A549 (cell line): ENCODE measurements around the gene WSCD2. TPM values are rescaled to one million over a fixed set of nuclear protein-coding genes. Genes with fewer than 3 reads are reported as not detected.

Source experiments
- ATAC-seq, 2 experiments: fragments of 200-7000 bp in 1 of 2; fragments of >200 bp in 1 of 2; cut with Nextera tagmentation in 1 of 2; cut with Tn5 transposase in 1 of 2; 3 replicates each; pipeline versions ENCODE4 v1.8.0 to v1.9.1; 2018 to 2020; ENCODE audit warnings: mild to moderate bottlenecking in 1 of 2, moderate library complexity in 1 of 2
- CTCF ChIA-PET: fragments of 300-600 bp; sonication (Branson Sonifier 250); formaldehyde crosslinking; extraction: SDS; loops from one replicate; lab custom pipeline; 2021; ENCODE audit warnings: antibody characterized with exemption, inconsistent platforms; lab: Yijun Ruan, JAX
- POLR2A ChIA-PET: fragments of 350-600 bp; formaldehyde crosslinking; extraction: SDS; loops from one replicate; lab custom pipeline; 2021; ENCODE audit warnings: antibody characterized with exemption, inconsistent platforms; lab: Yijun Ruan, JAX
- DNase-seq, 2 experiments: peaks; one replicate each; pipeline versions ENCODE4 v3.0.0 to v3.0.0-alpha.2; 2011 to 2016; ENCODE audit warnings: low read depth in 1 of 2, low spot score in 1 of 2
- FAIRE-seq: peaks from 2 replicates; lab custom pipeline; 2011; peaks lifted over from hg19 to GRCh38; lab: Jason Lieb, UNC
- H3K27ac ChIP-seq, 2 experiments: fragments of >200 bp; sonication (Bioruptor Twin); formaldehyde crosslinking; 3 replicates each; pipeline ENCODE4 v1.5.1; 2016 to 2017
- H3K4me1 ChIP-seq: fragments of >200 bp; sonication (Bioruptor Twin); formaldehyde crosslinking; 3 replicates; pipeline ENCODE4 v1.6.1; 2016
- H3K4me2 ChIP-seq: fragments of >200 bp; sonication (Bioruptor Twin); formaldehyde crosslinking; 3 replicates; pipeline ENCODE4 v1.6.1; 2016
- H3K4me3 ChIP-seq: fragments of >200 bp; sonication (Bioruptor Twin); formaldehyde crosslinking; 3 replicates; pipeline ENCODE4 v1.5.1; 2016
- H3K9me3 ChIP-seq: fragments of >200 bp; sonication (Bioruptor Twin); formaldehyde crosslinking; 3 replicates; pipeline ENCODE4 v1.6.1; 2016
- BHLHE40 ChIP-seq: IDR thresholded peaks from 2 replicates; pipeline ENCODE4 v1.6.1; 2012; ENCODE audit warnings: low read depth, low read length, inconsistent platforms
- CHD2 ChIP-seq: fragments of 150-350 bp; IDR thresholded peaks from 2 replicates; pipeline ENCODE4 v1.6.1; 2014; ENCODE audit warnings: low read length; ENCODE audit not compliant: partially characterized antibody
- EHMT2 ChIP-seq: fragments of 200-600 bp; sonication (generic); IDR thresholded peaks from 2 replicates; pipeline ENCODE4 v1.6.1; 2016; ENCODE audit warnings: antibody characterized with exemption, low read depth, mild to moderate bottlenecking, moderate library complexity
- FOSL2 ChIP-seq, 2 experiments: fragments of 450-650 bp in 1 of 2; fragments of >200 bp in 1 of 2; sonication (Bioruptor Twin) in 1 of 2; formaldehyde crosslinking; IDR thresholded peaks; 2 replicates each; pipeline versions ENCODE4 v1.5.0 to v1.6.1; 2016 to 2020; ENCODE audit warnings: mild to moderate bottlenecking in 1 of 2, moderate library complexity in 1 of 2
- HEYL ChIP-seq: fragments of 250-450 bp; sonication (Bioruptor Pico); IDR thresholded peaks from 2 replicates; pipeline ENCODE4 v1.8.0; 2021; ENCODE audit warnings: mild to moderate bottlenecking, moderate library complexity
- HOXA7 ChIP-seq: fragments of 250-450 bp; sonication (Bioruptor Pico); IDR thresholded peaks from 2 replicates; pipeline ENCODE4 v1.5.0; 2020; ENCODE audit warnings: mild to moderate bottlenecking, moderate library complexity
- JUN ChIP-seq, 2 experiments: fragments of >200 bp; sonication (Bioruptor Twin); formaldehyde crosslinking; IDR thresholded peaks; 2 replicates in 1 of 2; 3 replicates in 1 of 2; pipeline ENCODE4 v1.6.1; 2016 to 2017
- JUNB ChIP-seq: fragments of >200 bp; sonication (Bioruptor Twin); formaldehyde crosslinking; IDR thresholded peaks from 2 replicates; pipeline ENCODE4 v1.6.1; 2016
- KDM1A ChIP-seq: fragments of 200-600 bp; sonication (generic); IDR thresholded peaks from 2 replicates; pipeline ENCODE4 v1.6.1; 2016; ENCODE audit warnings: low read depth, mild to moderate bottlenecking
- KDM5A ChIP-seq: fragments of 200-600 bp; sonication (generic); IDR thresholded peaks from 2 replicates; pipeline ENCODE4 v1.6.1; 2016; ENCODE audit warnings: antibody characterized with exemption, mild to moderate bottlenecking
- MAFK ChIP-seq: fragments of 450-650 bp; IDR thresholded peaks from 2 replicates; pipeline ENCODE4 v1.6.1; 2014; ENCODE audit not compliant: partially characterized antibody
- PHF8 ChIP-seq: fragments of 200-600 bp; sonication (generic); IDR thresholded peaks from 2 replicates; pipeline ENCODE4 v1.6.1; 2016; ENCODE audit warnings: low read depth, mild to moderate bottlenecking, antibody characterized with exemption, moderate library complexity, borderline replicate concordance
- RARB ChIP-seq: fragments of 250-450 bp; sonication (Bioruptor Pico); IDR thresholded peaks from 2 replicates; pipeline ENCODE4 v1.8.0; 2021; ENCODE audit warnings: mild to moderate bottlenecking, moderate library complexity
- RFX5 ChIP-seq: fragments of 450-650 bp; IDR thresholded peaks from 2 replicates; pipeline ENCODE4 v1.7.1; 2014; ENCODE audit warnings: antibody characterized with exemption, mild to moderate bottlenecking, moderate library complexity
- TFCP2L1 ChIP-seq: fragments of 250-450 bp; sonication (Bioruptor Pico); IDR thresholded peaks from 2 replicates; pipeline ENCODE4 v1.5.0; 2021; ENCODE audit warnings: mild to moderate bottlenecking
- ZC3H11A ChIP-seq: fragments of 450-650 bp; IDR thresholded peaks from 2 replicates; pipeline ENCODE4 v1.6.1; 2014; ENCODE audit warnings: antibody characterized with exemption, mild to moderate bottlenecking
- ZSCAN20 ChIP-seq: fragments of 250-450 bp; sonication (Bioruptor Pico); IDR thresholded peaks from 2 replicates; pipeline ENCODE4 v1.8.0; 2022; ENCODE audit warnings: mild to moderate bottlenecking, moderate library complexity
- WGBS: methylation state at CpG from one replicate; pipeline ENCODE4 v1.1.6; 2017; ENCODE audit errors: missing lambda C conversion rate; 5-methylcytosine and 5-hydroxymethylcytosine counted together
- polyA plus RNA-seq, 4 experiments: library from polyadenylated mRNA; depleted of rRNA in 3 of 4; stranded (reverse); fragments of >200 nt; fragmentation: RNase III in 1 of 4; extraction: RNeasy Plus Mini Kit Qiagen cat#74134 plus additional on column Dnase treatment in 1 of 4; gene quantifications; 2 replicates in 3 of 4; 3 replicates in 1 of 4; pipeline ENCODE4 v1.2.3, GENCODE V29; 2011 to 2017
- TF ChIP-seq, protein P1 (sequence below): IDR thresholded peaks from 2 replicates; pipeline ENCODE4 v1.6.1; 2012
- TF ChIP-seq, protein P2 (sequence below): fragments of >200 bp; sonication (Bioruptor Twin); formaldehyde crosslinking; IDR thresholded peaks from 3 replicates; pipeline ENCODE4 v1.5.1; 2016
- TF ChIP-seq, protein P3 (sequence below): fragments of 250-450 bp; sonication (Bioruptor Pico); IDR thresholded peaks from 2 replicates; pipeline ENCODE4 v1.5.0; 2020; ENCODE audit warnings: low read depth, mild to moderate bottlenecking, moderate library complexity
- TF ChIP-seq, protein P4 (sequence below): IDR thresholded peaks from 2 replicates; pipeline ENCODE4 v1.6.1; 2012; ENCODE audit warnings: low read depth, borderline replicate concordance

The WSCD2 gene
- polyA plus RNA-seq, 2 of the 4 experiments (the other 2 are of a cell fraction): not detected

DNA sequence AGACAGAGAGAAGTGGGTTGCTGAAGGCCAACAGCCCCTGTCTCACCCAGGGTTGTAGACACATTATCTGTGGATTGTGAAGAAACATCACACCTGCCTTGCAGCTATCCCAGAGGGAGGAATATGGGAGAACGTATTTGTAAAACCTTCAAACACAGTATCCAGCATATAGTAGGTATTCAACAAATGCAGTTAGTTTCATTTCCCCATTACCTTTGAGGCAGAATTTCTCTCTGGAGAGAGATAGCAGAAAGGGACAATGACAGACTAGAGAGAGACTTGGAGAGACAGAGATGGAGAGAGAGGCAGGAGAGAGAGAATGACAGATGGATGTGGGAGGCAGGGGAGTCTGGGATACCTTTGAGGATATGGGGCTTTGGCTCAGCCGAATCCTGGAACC, 62.0 kb downstream of the WSCD2 start:
- H3K4me3 ChIP-seq: no peak overlapping the region
- 2% methylated on average over 2 of the region's 2 CpGs for WGBS
- H3K27ac ChIP-seq: no peak overlapping the region
- ChIA-PET POLR2A (no interaction called here), CTCF (interaction anchor here (0.9 to 1.8 kb wide), 3 partner anchors 10 to 273 kb away, joined by 3 to 4 read pairs (median 4); no protein-coding TSS in a partner anchor)
- no peak overlapping the region for H3K4me2 ChIP-seq
- FAIRE-seq (no peak), ATAC-seq (no peak), DNase-seq (no peak)
- no peaks in the 10 kb centered on the region for H3K9me3 ChIP-seq
- H3K4me1 ChIP-seq: no peaks in the 10 kb centered on the region
- TF ChIP-seq FOSL2 (IDR thresholded peaks at IDR 0.05): no peak
- no peak for TF ChIP-seq FOSL2 (CRISPR knock-in tag; IDR thresholded peaks at IDR 0.05)
- TF ChIP-seq, protein P1, sequence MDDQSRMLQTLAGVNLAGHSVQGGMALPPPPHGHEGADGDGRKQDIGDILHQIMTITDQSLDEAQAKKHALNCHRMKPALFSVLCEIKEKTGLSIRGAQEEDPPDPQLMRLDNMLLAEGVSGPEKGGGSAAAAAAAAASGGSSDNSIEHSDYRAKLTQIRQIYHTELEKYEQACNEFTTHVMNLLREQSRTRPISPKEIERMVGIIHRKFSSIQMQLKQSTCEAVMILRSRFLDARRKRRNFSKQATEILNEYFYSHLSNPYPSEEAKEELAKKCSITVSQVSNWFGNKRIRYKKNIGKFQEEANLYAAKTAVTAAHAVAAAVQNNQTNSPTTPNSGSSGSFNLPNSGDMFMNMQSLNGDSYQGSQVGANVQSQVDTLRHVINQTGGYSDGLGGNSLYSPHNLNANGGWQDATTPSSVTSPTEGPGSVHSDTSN: no peak
- TF ChIP-seq HOXA7 (CRISPR knock-in tag): no peak
- no peak for TF ChIP-seq PHF8
- no peak for TF ChIP-seq ZSCAN20 (CRISPR knock-in tag)
- TF ChIP-seq RARB (CRISPR knock-in tag): no peak
- no peak for TF ChIP-seq JUNB
- no peak for TF ChIP-seq RFX5
- TF ChIP-seq KDM5A: no peak
- TF ChIP-seq, protein P2, sequence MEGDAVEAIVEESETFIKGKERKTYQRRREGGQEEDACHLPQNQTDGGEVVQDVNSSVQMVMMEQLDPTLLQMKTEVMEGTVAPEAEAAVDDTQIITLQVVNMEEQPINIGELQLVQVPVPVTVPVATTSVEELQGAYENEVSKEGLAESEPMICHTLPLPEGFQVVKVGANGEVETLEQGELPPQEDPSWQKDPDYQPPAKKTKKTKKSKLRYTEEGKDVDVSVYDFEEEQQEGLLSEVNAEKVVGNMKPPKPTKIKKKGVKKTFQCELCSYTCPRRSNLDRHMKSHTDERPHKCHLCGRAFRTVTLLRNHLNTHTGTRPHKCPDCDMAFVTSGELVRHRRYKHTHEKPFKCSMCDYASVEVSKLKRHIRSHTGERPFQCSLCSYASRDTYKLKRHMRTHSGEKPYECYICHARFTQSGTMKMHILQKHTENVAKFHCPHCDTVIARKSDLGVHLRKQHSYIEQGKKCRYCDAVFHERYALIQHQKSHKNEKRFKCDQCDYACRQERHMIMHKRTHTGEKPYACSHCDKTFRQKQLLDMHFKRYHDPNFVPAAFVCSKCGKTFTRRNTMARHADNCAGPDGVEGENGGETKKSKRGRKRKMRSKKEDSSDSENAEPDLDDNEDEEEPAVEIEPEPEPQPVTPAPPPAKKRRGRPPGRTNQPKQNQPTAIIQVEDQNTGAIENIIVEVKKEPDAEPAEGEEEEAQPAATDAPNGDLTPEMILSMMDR: no peak
- no peak for TF ChIP-seq EHMT2
- TF ChIP-seq HEYL (CRISPR knock-in tag): no peak
- TF ChIP-seq BHLHE40: no peak
- TF ChIP-seq, protein P3, sequence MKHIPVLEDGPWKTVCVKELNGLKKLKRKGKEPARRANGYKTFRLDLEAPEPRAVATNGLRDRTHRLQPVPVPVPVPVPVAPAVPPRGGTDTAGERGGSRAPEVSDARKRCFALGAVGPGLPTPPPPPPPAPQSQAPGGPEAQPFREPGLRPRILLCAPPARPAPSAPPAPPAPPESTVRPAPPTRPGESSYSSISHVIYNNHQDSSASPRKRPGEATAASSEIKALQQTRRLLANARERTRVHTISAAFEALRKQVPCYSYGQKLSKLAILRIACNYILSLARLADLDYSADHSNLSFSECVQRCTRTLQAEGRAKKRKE: no peak
- no peak for TF ChIP-seq MAFK
- no peak for TF ChIP-seq CHD2
- no peak for TF ChIP-seq KDM1A
- no peak for TF ChIP-seq ZC3H11A

DNA sequence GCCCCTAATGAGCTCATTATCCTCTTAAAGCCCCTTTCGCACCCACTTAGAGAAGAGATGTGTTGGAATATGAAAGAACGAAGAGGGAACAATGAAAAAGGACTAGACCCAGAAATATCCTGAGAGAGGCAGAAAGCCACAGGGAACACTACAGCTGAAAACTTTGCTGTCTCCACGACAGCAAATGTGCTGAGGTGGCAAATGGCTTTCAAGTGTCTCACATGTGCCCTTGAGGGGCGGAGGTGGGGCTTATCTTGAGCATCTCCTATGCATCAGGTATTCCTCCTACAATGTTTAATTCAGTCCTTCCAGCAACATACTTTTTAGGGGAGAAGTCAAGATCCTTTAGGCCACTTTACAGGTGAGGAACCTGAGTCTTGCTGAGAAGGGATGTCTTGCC, 62.9 kb downstream of the WSCD2 start:
- 2% methylated on average over 4 of the region's 4 CpGs for WGBS
- ChIA-PET CTCF (interaction anchor here (0.7 to 2.0 kb wide), 6 partner anchors 9 to 273 kb away, joined by 3 to 9 read pairs (median 4); no protein-coding TSS in a partner anchor), POLR2A (no interaction called here)
- Histone ChIP-seq H3K4me3 (no peak overlapping the region), H3K4me1 (no peaks in the 10 kb centered on the region), H3K4me2 (no peak overlapping the region), H3K27ac (no peak overlapping the region), H3K9me3 (no peaks in the 10 kb centered on the region)
- DNase-seq (no peak), ATAC-seq (no peak), FAIRE-seq (no peak)
- TF ChIP-seq, protein P4, sequence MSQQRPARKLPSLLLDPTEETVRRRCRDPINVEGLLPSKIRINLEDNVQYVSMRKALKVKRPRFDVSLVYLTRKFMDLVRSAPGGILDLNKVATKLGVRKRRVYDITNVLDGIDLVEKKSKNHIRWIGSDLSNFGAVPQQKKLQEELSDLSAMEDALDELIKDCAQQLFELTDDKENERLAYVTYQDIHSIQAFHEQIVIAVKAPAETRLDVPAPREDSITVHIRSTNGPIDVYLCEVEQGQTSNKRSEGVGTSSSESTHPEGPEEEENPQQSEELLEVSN: no peak
- TF ChIP-seq TFCP2L1 (no peak), JUN (IDR thresholded peaks at IDR 0.05) (no peak), MAFK (peak; percentile 82)
